AG04450 (cell line): Measurements from ENCODE around the gene FAM83D. TPM values are rescaled to one million over a fixed set of nuclear protein-coding genes. Genes with fewer than 3 reads are reported as not detected.

ENCODE experiments used
- CTCF ChIA-PET: fragments of 300-600, 350-600 bp; formaldehyde crosslinking; extraction: SDS; loops from one replicate; lab custom pipeline; 2022; ENCODE audit warnings: antibody characterized with exemption, inconsistent platforms; lab: Charles Lee
- POLR2A ChIA-PET: fragments of 350-600 bp; formaldehyde crosslinking; extraction: SDS; loops from one replicate; lab custom pipeline; 2021; ENCODE audit warnings: antibody characterized with exemption, inconsistent platforms; lab: Yijun Ruan, JAX
- DNase-seq: peaks from one replicate; pipeline ENCODE4 v3.0.0-alpha.2; 2011; ENCODE audit warnings: low read depth, low spot score
- H3K27ac ChIP-seq: one replicate; pipeline ENCODE4 v1.5.1; 2012; ENCODE audit warnings: low read depth, low read length, control low read depth
- H3K27me3 ChIP-seq: one replicate; pipeline ENCODE4 v1.6.0; 2012; ENCODE audit warnings: low read length; ENCODE audit not compliant: control insufficient read depth, insufficient read depth
- H3K4me3 ChIP-seq: 2 replicates; pipeline ENCODE4 v1.5.1; 2011; ENCODE audit warnings: mild to moderate bottlenecking, low read depth, low read length, control low read depth
- H3K9me3 ChIP-seq: 2 replicates; pipeline ENCODE4 v1.5.1; 2012; ENCODE audit warnings: low read length; ENCODE audit not compliant: control insufficient read depth, insufficient read depth
- CTCF ChIP-seq: IDR thresholded peaks from 2 replicates; pipeline ENCODE4 v1.5.1; 2011; ENCODE audit warnings: low read depth, low read length, control low read depth, inconsistent platforms
- polyA plus RNA-seq: library from polyadenylated mRNA; depleted of rRNA; stranded (reverse); fragments of >200 nt; gene quantifications from 2 replicates; pipeline ENCODE4 v1.2.3, GENCODE V29; 2011

The FAM83D gene
- polyA plus RNA-seq, 1 experiment: 14.9 TPM

- Histone ChIP-seq H3K4me3 (peak within 1 kb of the TSS; percentile 93), H3K27ac (peak within 1 kb of the TSS; percentile 82), H3K27me3 (no peaks in the 10 kb centered on the region), H3K9me3 (no peaks in the 10 kb centered on the region)
- peak; percentile 83 for DNase-seq
- peak; percentile 51 for TF ChIP-seq CTCF
- CTCF ChIA-PET: interaction anchor here (0.8 to 5.2 kb wide), 11 partner anchors 9 to 118 kb away, joined by 3 to 62 read pairs (median 5); partner anchors contain the start of gene FAM83D
- POLR2A ChIA-PET: interaction anchor here (0.5 to 2.7 kb wide), 13 partner anchors 8 to 609 kb away, joined by 3 to 18 read pairs (median 3); partner anchors contain the start of gene FAM83D
Measured at GRCh38 chr20:38962044-38962927, 36.1 kb downstream of the FAM83D start, which contains the start of gene DHX35. Gene DHX35, plus strand, starts transcription at chr20:38962344. Its CDS starts 24 bp downstream, at chr20:38962368.

GRCh38 chr20:38962928-38963401 is 36.7 kb downstream of the FAM83D start:
- POLR2A ChIA-PET: interaction anchor here (0.6 to 2.7 kb wide), 4 partner anchors 23 to 78 kb away, joined by 3 to 18 read pairs (median 3); partner anchors contain the start of gene FAM83D

GRCh38 chr20:38963745-38964144 is 37.5 kb downstream of the FAM83D start:
- CTCF ChIA-PET: interaction anchor here (0.6 to 5.2 kb wide), 6 partner anchors 7 to 332 kb away, joined by 3 to 62 read pairs (median 8); no protein-coding TSS in a partner anchor
- DNase-seq: no peak
- no peaks in the 10 kb centered on the region for H3K27me3 ChIP-seq
- no peak for TF ChIP-seq CTCF
- H3K27ac ChIP-seq: no peak overlapping the region
- no peak overlapping the region for H3K4me3 ChIP-seq
- H3K9me3 ChIP-seq: no peaks in the 10 kb centered on the region
- POLR2A ChIA-PET: interaction anchor here (2.7 kb wide), 1 partner anchor 37 kb away, joined by 18 read pairs; the partner anchor contains the start of gene FAM83D

More at GRCh38 chr20:38962928-38963401, 36.7 kb downstream of the FAM83D start:
- Histone ChIP-seq H3K27me3 (no peaks in the 10 kb centered on the region), H3K4me3 (peak overlapping the region; percentile 93), H3K9me3 (no peaks in the 10 kb centered on the region), H3K27ac (no peak overlapping the region)
- no peak for TF ChIP-seq CTCF
- CTCF ChIA-PET: interaction anchor here (1.0 to 5.2 kb wide), 11 partner anchors 8 to 118 kb away, joined by 3 to 62 read pairs (median 5); partner anchors contain the start of gene FAM83D
- DNase-seq: no peak

- Histone ChIP-seq H3K9me3 (no peaks in the 10 kb centered on the region), H3K4me3 (no peak overlapping the region), H3K27me3 (no peaks in the 10 kb centered on the region), H3K27ac (no peak overlapping the region)
- no peak for TF ChIP-seq CTCF
- no peak for DNase-seq
- POLR2A ChIA-PET: no interaction called here
- CTCF ChIA-PET: interaction anchor here (1.0 to 5.2 kb wide), 3 partner anchors 14 to 84 kb away, joined by 4 to 62 read pairs (median 5); partner anchors contain the start of gene FAM83D
Measured at GRCh38 chr20:38965264-38965663, 39.0 kb downstream of the FAM83D start.
